HG02763 (cell line): ENCODE results near the gene GLI2.

Experiments
- ATAC-seq: cut with Tn5 transposase; IDR thresholded peaks from one replicate; pipeline ENCODE4 v1.9.1; 2021; ENCODE audit warnings: mild to moderate bottlenecking, moderate library complexity; ENCODE audit not compliant: unreplicated experiment

The GLI2 gene

DNA sequence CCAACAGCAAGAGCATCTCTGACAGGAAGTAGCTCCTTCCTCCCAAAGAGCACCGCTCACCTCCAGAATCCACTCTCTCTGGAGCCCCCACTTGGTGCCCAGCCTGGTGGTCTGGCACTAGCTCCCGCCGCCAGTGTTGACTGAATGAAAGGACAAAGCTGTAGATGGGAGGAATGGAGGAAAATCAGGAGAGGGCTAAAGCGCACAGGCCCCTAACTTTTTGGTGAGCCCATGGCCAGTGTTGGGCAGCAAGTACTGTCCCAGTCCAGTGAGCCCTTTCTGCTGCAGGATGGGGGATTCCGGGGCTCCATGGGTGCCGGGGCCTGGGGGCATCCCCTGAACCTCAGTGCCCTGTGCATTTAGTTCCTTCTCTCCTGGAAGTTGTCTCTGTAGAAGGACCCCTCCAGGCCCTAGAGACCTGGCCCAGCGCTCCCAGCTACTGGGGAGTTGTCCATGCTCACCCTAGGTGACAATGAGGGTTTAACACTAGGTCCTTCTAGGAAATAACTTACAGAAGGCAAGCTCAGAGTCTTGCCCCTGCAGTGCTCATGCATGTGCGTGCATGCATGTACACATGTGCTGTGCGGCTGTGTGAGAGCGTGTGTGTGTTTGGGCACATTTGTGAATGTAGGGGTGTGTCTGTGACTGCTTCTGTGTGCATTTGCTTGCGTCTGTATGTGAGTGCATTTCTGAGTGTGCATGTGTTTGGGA is 33.6 kb downstream of the GLI2 start:
- no peak for ATAC-seq

DNA sequence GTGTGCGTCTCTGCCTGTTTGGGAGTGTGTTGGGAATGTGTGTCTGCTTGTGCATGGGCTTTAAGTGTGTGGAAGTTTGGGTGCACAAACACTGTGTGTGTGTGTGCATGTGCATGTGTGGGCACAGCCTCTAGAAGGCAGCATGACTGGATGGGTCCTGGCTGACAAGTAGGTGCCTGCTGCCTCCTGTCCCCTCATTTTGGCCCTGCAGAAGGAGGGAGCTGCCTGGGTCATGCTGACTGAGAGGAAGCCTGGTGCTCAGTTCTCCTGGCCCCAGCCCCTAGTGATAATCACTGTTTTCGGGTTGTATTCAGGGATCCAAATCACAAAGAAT is 34.1 kb downstream of the GLI2 start:
- no peak for ATAC-seq

DNA sequence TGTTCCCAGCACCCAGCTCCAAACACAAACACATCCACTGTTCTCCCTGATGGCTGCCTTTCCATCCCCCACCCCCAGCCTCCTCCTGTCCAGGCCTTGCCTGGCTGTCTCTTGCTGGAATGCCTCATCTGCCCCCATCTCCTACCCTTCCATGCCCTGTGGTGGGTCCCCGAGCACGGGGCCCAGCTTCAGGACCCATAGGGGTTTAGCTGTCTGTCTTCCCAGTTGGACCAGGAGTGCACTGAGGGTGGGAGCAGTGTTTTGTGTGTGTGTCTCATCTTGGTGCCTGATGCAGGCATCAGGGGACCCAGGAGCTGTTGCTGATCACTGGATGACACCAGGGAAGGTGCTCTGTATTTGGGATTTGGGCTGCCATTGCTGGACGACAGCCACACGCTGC is 34.5 kb downstream of the GLI2 start:
- ATAC-seq, result no peak

GRCh38 chr2:120770641-120771040 is 35.0 kb downstream of the GLI2 start:
- no peak for ATAC-seq

GRCh38 chr2:120771111-120771780 is 35.6 kb downstream of the GLI2 start:
- no peak for ATAC-seq

DNA sequence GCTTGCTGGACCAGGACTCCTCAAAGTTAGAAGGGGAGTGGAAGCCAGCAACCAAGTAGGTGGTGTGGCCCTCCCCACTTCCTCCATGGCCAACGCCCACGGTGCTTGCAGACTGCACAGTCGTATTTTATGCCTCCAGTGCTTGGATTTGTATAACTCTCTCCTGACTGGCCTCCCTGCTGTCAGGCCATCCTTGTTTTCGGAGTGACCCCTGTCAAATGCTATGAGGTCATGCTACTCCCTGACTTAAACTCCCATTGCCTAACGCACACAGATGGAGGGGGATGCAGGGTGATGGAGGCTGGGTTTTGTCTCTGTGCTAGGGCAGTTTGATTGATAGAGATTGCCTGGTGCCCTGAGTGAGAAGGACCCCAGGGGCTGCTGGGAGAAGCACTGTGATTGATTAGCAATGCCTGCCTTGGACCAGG is 36.1 kb downstream of the GLI2 start:
- ATAC-seq, result no peak

DNA sequence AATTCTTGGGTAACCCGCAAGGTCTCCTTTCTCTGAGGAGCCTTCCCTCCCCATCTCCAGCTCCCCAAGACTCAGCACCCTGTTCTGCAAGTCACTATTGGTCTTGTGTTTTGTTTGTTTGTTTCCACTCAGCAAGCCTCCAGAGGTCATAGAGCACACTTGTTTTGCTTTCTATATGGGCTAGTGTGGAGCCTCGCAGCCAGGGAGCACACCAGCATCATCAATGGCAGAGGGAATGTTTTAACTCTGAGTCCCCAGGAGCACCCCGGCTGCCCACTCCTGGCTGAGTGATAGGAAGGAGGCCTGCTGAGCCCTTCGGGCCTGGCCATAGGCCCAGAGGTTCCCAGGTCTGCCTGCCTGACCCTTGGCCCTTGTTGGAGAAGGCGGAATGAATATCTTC is 36.6 kb downstream of the GLI2 start:
- ATAC-seq, result no peak

DNA sequence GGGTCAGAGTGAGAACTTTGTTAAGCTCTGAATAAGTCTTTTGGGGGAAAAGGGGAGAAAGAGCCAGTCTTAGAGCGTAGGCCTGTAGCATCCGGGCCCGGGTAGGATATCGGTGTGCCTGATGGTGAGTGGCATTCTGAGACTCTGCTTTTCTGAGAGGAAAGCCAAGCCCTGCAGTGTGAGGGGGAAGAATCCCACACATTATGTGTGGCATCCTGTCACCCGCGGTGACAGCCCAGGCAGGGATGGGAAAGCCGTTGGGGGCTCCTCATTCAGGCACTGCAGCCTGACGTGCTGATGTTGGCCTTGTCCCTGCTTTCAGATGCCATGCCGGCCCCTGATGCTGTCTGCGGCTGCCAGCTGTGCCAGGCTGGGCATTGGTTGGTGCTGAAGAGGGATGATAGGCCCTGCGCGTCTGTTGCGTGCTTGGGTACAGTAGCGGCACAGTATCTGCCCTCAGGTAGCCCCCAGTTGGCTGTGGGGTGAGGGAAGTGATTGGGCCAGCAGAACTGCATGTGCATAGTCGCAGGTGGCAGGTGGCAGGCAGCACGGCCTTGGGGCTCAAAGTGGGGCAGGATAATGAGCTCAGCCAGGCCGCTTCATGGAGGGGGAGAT is 37.6 kb downstream of the GLI2 start:
- no peak for ATAC-seq

DNA sequence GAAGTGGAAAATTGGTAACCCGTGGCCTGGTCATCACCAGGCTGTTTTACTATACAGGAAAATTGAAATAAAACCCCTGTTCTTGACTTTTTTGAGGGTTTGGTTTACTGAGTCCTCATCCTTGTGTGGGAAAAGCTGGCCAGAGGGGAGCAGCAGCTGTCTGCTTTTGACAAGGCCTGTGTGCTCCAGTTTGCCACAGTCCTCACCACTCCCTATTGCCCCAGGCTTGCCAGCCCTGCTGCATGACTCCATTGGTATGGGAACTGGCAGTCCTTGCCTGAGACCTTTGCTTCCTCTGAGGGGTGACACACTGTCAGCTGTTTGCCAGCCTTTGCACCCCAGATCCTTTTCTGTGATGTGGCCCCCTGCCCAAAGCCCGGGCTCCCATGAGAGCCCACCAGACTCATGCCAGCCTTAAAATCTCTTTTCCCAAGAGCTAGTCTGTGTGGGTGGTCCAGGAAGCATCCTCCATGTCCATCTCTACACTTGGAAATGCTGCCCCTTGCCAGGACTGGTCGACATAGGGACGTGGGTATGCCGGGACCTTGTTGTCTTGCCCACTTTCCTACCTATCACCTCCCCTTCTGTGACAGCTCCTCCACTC is 39.0 kb downstream of the GLI2 start:
- ATAC-seq, result no peak

DNA sequence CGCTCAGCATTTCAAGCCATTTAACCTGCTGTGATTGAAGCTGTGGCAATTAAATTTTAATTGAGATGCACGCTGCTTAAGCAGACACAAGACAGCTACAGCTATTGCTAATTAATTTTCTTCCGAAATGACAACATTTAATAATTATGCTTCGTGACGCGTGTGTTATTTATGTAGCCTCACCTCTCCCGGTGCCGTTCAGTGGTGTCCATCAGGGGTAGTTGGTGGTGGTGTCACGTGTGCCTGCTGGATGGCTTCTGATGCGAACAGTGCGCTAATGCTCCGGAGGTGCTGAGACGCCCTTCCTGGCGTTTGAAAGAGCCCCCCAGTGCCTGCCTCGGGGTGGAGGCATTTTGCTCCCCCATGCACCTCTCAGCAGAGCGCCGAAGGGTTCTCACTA is 39.5 kb downstream of the GLI2 start:
- no peak for ATAC-seq

GRCh38 chr2:120775801-120776589 is 40.3 kb downstream of the GLI2 start:
- no peak for ATAC-seq

GRCh38 chr2:120776649-120777048 is 41.0 kb downstream of the GLI2 start:
- no peak for ATAC-seq

DNA sequence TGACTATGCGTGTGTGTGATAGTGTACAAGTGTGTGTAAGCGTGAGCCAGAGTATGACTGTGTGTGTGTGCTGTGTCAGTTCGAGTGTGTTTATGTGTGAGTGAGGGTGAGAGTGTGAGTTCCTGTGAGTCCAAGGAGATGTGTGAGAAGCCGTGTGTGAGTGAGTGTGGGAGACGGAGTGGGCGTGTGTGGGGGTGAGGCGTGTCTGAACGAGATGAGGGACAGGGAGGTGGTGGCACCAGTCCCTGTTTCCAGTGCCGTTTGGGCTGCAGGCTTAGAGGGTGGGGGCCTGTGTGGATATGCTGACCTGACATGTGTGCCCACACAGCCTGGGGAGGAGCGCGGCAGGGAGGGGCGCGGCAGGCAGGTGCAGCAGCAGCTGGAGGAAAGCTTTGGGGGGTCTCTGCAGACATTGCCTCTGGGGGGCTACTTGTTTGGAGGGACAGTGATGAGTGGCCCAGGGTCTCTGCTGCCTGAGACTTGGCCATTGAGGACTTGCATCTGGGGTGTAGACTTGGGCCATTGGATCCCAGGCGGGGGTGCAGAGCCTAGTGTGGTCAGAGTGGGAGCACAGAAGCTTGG is 41.6 kb downstream of the GLI2 start:
- no peak for ATAC-seq

DNA sequence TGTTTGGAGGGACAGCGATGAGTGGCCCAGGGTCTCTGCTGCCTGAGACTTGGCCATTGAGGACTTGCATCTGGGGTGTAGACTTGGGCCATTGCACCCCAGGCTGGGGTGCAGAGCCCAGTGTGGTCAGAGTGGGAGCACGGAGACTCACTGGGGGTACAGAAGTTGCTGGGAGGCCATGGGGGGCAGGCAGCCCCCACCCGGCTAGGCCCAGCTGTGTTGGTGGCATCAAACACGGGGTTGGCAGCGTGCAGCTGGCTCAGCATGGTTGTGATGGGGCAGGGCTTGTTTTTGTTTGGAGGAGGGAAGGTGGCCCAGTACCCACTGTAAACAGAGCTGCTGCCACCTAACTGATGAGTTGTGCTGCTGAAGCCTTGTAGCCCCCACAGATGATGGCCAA is 42.1 kb downstream of the GLI2 start:
- no peak for ATAC-seq

DNA sequence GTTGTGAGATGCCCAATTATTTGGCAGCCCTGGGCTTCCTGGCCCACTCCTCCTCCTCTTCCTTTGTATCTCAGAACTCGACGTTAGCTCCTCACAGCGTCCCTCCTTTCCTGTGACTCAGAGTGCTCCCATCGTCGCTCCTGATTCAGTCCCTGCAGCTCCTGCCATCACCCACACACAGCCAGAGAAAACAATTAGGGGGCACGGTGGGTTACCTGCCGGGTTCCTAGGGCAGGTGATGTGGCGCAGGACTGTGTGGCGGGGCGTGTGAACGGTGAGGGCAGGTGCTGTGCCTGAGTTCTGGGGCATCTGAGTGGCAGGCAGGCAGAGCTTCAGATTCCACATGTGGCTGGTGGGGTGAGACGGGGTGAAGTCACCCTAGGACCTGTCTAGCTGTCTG is 42.6 kb downstream of the GLI2 start:
- ATAC-seq, result no peak

DNA sequence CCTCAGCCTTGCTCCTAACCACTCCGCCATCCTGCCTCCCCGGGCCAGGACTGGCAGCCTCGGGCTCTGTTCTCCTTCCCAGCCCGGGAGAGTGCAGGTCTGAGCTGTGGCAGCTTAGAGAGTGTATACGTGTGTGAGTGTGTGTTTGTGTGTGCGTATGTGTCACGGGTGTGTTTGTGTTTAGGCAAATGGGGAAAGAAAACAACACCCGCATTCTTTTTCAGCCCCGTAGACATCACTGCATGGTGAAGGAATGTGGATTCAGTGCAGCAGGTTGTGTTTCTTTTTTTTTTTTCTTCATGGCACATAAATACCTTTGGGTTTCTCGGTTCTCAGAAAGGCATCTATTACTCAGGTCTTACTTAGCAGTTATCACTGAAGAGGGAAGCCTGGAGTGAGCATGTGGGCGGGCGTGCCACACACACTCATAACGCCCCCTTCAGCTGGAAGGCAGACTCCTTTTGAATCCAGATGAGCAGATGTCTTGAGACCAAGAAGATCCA is 44.2 kb downstream of the GLI2 start:
- no peak for ATAC-seq

- ATAC-seq, result no peak
Observed at GRCh38 chr2:120780402-120780801, 44.7 kb downstream of the GLI2 start.

DNA sequence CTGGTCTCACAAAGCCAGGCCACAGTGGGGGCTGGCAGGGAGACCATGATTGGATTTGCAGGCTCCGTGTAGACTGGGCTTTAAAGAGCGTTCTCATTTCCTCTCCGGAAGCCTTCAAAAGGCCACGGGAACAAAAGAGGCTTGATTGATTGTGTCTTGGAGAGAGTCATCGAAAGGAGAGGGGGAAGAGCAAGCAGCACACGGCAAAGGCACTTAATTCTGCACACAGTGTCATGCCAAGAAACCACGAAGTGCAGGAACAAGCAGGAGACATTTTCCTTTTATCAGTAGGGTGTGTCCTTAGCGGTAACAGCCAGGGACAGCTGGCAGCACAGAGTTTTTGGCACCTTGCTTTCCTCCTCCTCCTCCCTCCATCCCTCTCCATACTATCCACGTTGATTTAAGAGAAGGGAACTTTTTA is 47.7 kb downstream of the GLI2 start:
- ATAC-seq, result no peak

- no peak for ATAC-seq
Observed at GRCh38 chr2:120783969-120784372, 48.3 kb downstream of the GLI2 start.
